ENCODE measurements around the gene HARS1.
A peak's percentile ranks its signal among the peaks of the same experiment; 100 is the strongest.
"Not testable (repeated sequence)": the region's sequence is repeated elsewhere in the genome, so short reads cannot be mapped to it uniquely, and the experiment has no call there.

Gene HARS1

GRCh38 chr5:140690941-140691924 lies at the start of gene HARS1, which contains the start of gene HARS2:
TSS of gene HARS1 (minus strand) at chr5:140691370. CDS start at chr5:140691304, 66 bp downstream.
TSS of gene HARS2 (plus strand) at chr5:140691455. CDS start at chr5:140691649, 194 bp downstream.
- CTCF ChIA-PET = interaction anchor here (0.5 to 0.8 kb wide), 7 partner anchors 11 to 922 kb away, joined by 3 to 6 read pairs (median 3); no protein-coding TSS in a partner anchor
- peak within 1 kb of the TSS; percentile 93 for H3K27ac ChIP-seq
- POLR2A ChIA-PET (ENCODE audit: low non-redundant PET) = interaction anchor here (0.6 to 1.0 kb wide), 3 partner anchors 29 to 318 kb away, joined by 3 to 4 read pairs (median 4); partner anchors contain the start of genes IK and NDUFA2
- DNase-seq (ENCODE audit: low spot score) = peak; percentile 98
- TF ChIP-seq CTCF (conservative IDR thresholded peaks at IDR 0.05; ENCODE audit: low read depth) = no peak

- no peak overlapping the region for H3K27ac ChIP-seq
- POLR2A ChIA-PET (ENCODE audit: low non-redundant PET) = no interaction called here
- CTCF ChIA-PET = no interaction called here
- DNase-seq (ENCODE audit: low spot score) = no peak
- no peak for TF ChIP-seq CTCF (conservative IDR thresholded peaks at IDR 0.05; ENCODE audit: low read depth)
Observed at GRCh38 chr5:140737486-140737885, 46.3 kb upstream of the HARS1 start.

- POLR2A ChIA-PET (ENCODE audit: low non-redundant PET) = no interaction called here
- H3K27ac ChIP-seq = no peak overlapping the region
- no peak for DNase-seq (ENCODE audit: low spot score)
- peak; percentile 26; the same call in 1 of the 2 replicates for TF ChIP-seq CTCF (conservative IDR thresholded peaks at IDR 0.05; ENCODE audit: low read depth)
- CTCF ChIA-PET = interaction anchor here (0.6 kb wide), 1 partner anchor 54 kb away, joined by 3 read pairs; no protein-coding TSS in a partner anchor
Observed at GRCh38 chr5:140734354-140734753, 43.2 kb upstream of the HARS1 start.

GRCh38 chr5:140733098-140733497 lies 41.9 kb upstream of the HARS1 start:
- H3K27ac ChIP-seq = no peak overlapping the region
- DNase-seq (ENCODE audit: low spot score) = no peak
- ChIA-PET POLR2A (ENCODE audit: low non-redundant PET) (no interaction called here), CTCF (interaction anchor here (0.6 to 1.0 kb wide), 2 partner anchors 41 to 1938 kb away, joined by 4 to 5 read pairs; no protein-coding TSS in a partner anchor)
- TF ChIP-seq CTCF (conservative IDR thresholded peaks at IDR 0.05; ENCODE audit: low read depth) = no peak

GRCh38 chr5:140725799-140726471 lies 34.8 kb upstream of the HARS1 start:
- ChIA-PET POLR2A (ENCODE audit: low non-redundant PET) (interaction anchor here (0.6 to 0.7 kb wide), 2 partner anchors 159 to 325 kb away, joined by 4 to 7 read pairs; no protein-coding TSS in a partner anchor), CTCF (interaction anchor here (0.6 to 0.8 kb wide), 7 partner anchors 15 to 692 kb away, joined by 3 to 5 read pairs (median 3); partner anchors contain the start of gene PCDHGB7)
- peak; percentile 93 for DNase-seq (ENCODE audit: low spot score)
- H3K27ac ChIP-seq = peak overlapping the region; percentile 57
- no peak for TF ChIP-seq CTCF (conservative IDR thresholded peaks at IDR 0.05; ENCODE audit: low read depth)

GRCh38 chr5:140721395-140721794 lies 30.2 kb upstream of the HARS1 start:
- POLR2A ChIA-PET (ENCODE audit: low non-redundant PET); DNase-seq (ENCODE audit: low spot score); H3K27ac ChIP-seq: not testable (repeated sequence)
- CTCF ChIA-PET = interaction anchor here (0.6 to 1.2 kb wide), 5 partner anchors 19 to 1147 kb away, joined by 3 to 8 read pairs (median 4); partner anchors contain the start of gene EIF4EBP3

- POLR2A ChIA-PET (ENCODE audit: low non-redundant PET); DNase-seq (ENCODE audit: low spot score); H3K27ac ChIP-seq: not testable (repeated sequence)
- CTCF ChIA-PET = interaction anchor here (0.6 to 1.2 kb wide), 7 partner anchors 26 to 422 kb away, joined by 3 to 9 read pairs (median 5); partner anchors contain the start of gene EIF4EBP3
Observed at GRCh38 chr5:140720738-140721137, 29.6 kb upstream of the HARS1 start.
